ENCODE measurements around the gene PSEN2. TPM values are rescaled to one million over a fixed set of nuclear protein-coding genes. Genes with fewer than 3 reads are reported as not detected.

Gene PSEN2
- total and polyA plus RNA-seq, 2 of the 8 experiments (the other 6 are each of a cell fraction or from before 2014, with no cell fraction given), result 22.9 to 29.0 TPM

DNA sequence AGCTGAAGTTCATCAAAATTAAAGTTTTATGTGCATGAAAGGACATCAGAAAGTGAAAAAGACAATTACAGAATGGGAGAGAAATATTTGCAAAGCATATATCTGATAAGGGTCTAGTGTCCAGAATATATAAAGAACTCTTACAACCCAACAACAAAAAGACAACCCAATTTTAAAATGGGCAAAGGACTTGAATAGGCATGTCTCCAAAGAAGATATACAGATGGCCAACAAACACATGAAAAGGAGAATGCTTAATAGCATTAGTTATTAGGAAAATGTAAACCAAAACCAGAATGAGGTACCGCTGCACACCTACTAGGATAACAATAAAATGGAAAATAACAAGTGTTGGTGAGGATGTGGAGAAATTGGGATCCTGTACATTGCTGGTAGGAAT, 1.7 kb upstream of the PSEN2 start (continued):
- no peak for TF ChIP-seq KDM5A (IDR thresholded peaks at IDR 0.05; ENCODE audit: low read length)
- no peak for TF ChIP-seq SRF (IDR thresholded peaks at IDR 0.05; ENCODE audit: low read depth, low read length)
- no peak for TF ChIP-seq PHF8 (conservative IDR thresholded peaks at IDR 0.05; ENCODE audit: low read depth, low read length)
- no peak for TF ChIP-seq CBX8 (IDR thresholded peaks at IDR 0.05; ENCODE audit: borderline replicate concordance, low read depth, low read length)
- TF ChIP-seq, protein P1, sequence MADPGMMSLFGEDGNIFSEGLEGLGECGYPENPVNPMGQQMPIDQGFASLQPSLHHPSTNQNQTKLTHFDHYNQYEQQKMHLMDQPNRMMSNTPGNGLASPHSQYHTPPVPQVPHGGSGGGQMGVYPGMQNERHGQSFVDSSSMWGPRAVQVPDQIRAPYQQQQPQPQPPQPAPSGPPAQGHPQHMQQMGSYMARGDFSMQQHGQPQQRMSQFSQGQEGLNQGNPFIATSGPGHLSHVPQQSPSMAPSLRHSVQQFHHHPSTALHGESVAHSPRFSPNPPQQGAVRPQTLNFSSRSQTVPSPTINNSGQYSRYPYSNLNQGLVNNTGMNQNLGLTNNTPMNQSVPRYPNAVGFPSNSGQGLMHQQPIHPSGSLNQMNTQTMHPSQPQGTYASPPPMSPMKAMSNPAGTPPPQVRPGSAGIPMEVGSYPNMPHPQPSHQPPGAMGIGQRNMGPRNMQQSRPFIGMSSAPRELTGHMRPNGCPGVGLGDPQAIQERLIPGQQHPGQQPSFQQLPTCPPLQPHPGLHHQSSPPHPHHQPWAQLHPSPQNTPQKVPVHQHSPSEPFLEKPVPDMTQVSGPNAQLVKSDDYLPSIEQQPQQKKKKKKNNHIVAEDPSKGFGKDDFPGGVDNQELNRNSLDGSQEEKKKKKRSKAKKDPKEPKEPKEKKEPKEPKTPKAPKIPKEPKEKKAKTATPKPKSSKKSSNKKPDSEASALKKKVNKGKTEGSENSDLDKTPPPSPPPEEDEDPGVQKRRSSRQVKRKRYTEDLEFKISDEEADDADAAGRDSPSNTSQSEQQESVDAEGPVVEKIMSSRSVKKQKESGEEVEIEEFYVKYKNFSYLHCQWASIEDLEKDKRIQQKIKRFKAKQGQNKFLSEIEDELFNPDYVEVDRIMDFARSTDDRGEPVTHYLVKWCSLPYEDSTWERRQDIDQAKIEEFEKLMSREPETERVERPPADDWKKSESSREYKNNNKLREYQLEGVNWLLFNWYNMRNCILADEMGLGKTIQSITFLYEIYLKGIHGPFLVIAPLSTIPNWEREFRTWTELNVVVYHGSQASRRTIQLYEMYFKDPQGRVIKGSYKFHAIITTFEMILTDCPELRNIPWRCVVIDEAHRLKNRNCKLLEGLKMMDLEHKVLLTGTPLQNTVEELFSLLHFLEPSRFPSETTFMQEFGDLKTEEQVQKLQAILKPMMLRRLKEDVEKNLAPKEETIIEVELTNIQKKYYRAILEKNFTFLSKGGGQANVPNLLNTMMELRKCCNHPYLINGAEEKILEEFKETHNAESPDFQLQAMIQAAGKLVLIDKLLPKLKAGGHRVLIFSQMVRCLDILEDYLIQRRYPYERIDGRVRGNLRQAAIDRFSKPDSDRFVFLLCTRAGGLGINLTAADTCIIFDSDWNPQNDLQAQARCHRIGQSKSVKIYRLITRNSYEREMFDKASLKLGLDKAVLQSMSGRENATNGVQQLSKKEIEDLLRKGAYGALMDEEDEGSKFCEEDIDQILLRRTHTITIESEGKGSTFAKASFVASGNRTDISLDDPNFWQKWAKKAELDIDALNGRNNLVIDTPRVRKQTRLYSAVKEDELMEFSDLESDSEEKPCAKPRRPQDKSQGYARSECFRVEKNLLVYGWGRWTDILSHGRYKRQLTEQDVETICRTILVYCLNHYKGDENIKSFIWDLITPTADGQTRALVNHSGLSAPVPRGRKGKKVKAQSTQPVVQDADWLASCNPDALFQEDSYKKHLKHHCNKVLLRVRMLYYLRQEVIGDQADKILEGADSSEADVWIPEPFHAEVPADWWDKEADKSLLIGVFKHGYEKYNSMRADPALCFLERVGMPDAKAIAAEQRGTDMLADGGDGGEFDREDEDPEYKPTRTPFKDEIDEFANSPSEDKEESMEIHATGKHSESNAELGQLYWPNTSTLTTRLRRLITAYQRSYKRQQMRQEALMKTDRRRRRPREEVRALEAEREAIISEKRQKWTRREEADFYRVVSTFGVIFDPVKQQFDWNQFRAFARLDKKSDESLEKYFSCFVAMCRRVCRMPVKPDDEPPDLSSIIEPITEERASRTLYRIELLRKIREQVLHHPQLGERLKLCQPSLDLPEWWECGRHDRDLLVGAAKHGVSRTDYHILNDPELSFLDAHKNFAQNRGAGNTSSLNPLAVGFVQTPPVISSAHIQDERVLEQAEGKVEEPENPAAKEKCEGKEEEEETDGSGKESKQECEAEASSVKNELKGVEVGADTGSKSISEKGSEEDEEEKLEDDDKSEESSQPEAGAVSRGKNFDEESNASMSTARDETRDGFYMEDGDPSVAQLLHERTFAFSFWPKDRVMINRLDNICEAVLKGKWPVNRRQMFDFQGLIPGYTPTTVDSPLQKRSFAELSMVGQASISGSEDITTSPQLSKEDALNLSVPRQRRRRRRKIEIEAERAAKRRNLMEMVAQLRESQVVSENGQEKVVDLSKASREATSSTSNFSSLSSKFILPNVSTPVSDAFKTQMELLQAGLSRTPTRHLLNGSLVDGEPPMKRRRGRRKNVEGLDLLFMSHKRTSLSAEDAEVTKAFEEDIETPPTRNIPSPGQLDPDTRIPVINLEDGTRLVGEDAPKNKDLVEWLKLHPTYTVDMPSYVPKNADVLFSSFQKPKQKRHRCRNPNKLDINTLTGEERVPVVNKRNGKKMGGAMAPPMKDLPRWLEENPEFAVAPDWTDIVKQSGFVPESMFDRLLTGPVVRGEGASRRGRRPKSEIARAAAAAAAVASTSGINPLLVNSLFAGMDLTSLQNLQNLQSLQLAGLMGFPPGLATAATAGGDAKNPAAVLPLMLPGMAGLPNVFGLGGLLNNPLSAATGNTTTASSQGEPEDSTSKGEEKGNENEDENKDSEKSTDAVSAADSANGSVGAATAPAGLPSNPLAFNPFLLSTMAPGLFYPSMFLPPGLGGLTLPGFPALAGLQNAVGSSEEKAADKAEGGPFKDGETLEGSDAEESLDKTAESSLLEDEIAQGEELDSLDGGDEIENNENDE (IDR thresholded peaks at IDR 0.05; ENCODE audit: insufficient replicate concordance, low read length), result no peak
- no peak for TF ChIP-seq EP300 (IDR thresholded peaks at IDR 0.05; ENCODE audit: borderline replicate concordance in 1 of 2, low read depth in 2 of 2, low read length in 2 of 2)
